Measurements from ENCODE around the gene A4GALT.

Gene A4GALT

DNA sequence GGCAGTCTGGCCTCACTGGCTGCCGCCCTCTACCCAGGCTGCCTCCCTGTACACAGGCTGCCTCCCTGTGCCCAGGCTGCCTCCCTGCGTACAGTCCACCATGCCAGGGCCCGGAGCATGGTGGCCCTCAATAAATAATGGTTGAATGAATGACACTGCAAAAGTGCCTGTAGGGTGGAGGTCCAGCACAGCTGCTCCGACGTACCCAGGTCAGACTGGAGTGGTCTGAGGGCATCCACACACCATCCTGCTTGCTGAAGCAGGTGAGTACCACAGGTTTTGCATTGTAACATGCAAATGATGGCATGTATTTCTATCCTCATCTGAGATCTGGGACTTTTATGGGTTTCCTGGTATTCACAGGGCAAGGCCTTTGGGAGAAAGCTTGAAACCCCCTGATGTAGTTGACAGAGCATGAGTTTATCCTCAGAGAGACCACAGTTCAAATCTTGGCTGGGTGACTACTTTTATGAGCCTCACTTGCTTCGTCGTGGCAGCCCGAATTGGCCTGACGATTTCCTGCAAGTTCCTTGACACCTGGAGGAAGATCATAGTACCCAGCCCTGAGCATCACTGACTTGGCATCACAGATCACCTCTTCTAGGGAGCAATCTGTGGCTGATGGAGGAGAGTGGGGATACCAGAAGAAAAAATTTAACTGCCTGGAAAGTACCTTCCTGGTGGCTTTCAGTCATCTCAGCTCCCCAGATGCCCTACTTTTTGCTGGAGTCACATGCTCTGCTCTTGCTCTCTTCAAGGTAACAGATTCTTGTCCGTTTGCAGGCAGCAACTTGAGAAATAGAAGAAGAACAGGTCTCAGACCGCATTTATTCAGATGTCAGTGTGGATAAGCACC, 55.5 kb downstream of the A4GALT start:
- no peak for DNase-seq (ENCODE audit: low spot score)

DNA sequence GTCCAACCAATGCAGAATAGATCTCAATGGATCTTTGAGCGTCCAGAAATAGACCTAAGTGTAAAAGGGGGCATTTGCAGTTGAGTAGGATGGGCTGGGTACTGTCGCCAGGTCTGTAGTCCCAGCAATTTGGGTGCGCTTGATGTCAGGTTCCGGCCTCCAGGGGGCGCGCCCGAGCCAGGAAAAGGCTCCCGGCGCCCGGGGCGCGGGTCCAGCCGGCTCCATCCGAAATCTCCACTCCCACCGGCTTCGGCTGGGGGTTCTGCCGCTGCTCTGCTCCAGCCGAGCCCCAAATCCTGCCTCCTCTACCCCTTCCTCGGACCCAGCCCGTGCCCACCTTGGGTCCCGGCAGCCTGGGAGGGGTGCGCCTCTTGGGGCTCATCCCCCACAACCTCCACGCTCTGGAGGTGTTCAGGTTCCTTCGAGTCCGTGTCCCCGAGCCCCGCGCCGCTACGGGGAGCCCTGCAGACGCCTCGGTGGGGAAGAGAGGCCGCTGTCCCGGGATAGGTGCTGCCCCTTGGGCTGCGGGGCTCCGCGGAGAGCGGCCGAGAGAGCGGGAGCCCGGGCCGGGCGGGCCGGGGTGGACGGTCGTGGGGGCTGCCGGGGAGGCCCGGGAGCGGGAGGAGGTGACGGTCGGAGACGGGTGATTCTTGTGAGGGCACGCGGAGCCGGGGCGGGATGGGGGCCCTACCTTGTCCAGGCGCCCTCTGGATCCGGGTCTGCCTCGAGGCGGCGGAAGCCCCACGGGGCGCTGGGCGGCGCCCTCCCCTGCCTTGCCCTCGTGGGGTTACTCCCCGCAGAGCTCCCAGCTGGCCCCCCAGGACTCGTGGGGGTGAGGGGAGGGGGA, 58.5 kb downstream of the A4GALT start:
- TF ChIP-seq, protein P1, sequence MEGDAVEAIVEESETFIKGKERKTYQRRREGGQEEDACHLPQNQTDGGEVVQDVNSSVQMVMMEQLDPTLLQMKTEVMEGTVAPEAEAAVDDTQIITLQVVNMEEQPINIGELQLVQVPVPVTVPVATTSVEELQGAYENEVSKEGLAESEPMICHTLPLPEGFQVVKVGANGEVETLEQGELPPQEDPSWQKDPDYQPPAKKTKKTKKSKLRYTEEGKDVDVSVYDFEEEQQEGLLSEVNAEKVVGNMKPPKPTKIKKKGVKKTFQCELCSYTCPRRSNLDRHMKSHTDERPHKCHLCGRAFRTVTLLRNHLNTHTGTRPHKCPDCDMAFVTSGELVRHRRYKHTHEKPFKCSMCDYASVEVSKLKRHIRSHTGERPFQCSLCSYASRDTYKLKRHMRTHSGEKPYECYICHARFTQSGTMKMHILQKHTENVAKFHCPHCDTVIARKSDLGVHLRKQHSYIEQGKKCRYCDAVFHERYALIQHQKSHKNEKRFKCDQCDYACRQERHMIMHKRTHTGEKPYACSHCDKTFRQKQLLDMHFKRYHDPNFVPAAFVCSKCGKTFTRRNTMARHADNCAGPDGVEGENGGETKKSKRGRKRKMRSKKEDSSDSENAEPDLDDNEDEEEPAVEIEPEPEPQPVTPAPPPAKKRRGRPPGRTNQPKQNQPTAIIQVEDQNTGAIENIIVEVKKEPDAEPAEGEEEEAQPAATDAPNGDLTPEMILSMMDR (IDR thresholded peaks at IDR 0.05; ENCODE audit: poor library complexity, severe bottlenecking) = peak; percentile 88
- ATAC-seq (ENCODE audit: low read depth) = peak; percentile 85
- no peak for DNase-seq (ENCODE audit: low spot score)
- no peaks in the 10 kb centered on the region for H3K4me1 ChIP-seq (ENCODE audit: insufficient read depth, poor library complexity, severe bottlenecking)
- no peaks in the 10 kb centered on the region for H3K27me3 ChIP-seq (ENCODE audit: insufficient read depth, poor library complexity, severe bottlenecking)
- no peaks in the 10 kb centered on the region for H3K36me3 ChIP-seq (ENCODE audit: low read depth)
- no peak overlapping the region for H3K27ac ChIP-seq (ENCODE audit: poor library complexity, severe bottlenecking)
- H3K4me3 ChIP-seq (ENCODE audit: severe bottlenecking) = peak overlapping the region; percentile 22
- peaks cover 2% of the 10 kb centered on the region for H3K9me3 ChIP-seq (ENCODE audit: severe bottlenecking)

More for the DNA sequence above, 55.5 kb downstream of the A4GALT start:
- no peak for ATAC-seq (ENCODE audit: low read depth)
- Histone ChIP-seq H3K4me3 (ENCODE audit: severe bottlenecking) (no peak overlapping the region), H3K27ac (ENCODE audit: poor library complexity, severe bottlenecking) (no peak overlapping the region), H3K27me3 (ENCODE audit: insufficient read depth, poor library complexity, severe bottlenecking) (no peaks in the 10 kb centered on the region), H3K4me1 (ENCODE audit: insufficient read depth, poor library complexity, severe bottlenecking) (no peaks in the 10 kb centered on the region), H3K9me3 (ENCODE audit: severe bottlenecking) (no peaks in the 10 kb centered on the region), H3K36me3 (ENCODE audit: low read depth) (no peaks in the 10 kb centered on the region)
- TF ChIP-seq, protein P1 (IDR thresholded peaks at IDR 0.05; ENCODE audit: poor library complexity, severe bottlenecking) = no peak

DNA sequence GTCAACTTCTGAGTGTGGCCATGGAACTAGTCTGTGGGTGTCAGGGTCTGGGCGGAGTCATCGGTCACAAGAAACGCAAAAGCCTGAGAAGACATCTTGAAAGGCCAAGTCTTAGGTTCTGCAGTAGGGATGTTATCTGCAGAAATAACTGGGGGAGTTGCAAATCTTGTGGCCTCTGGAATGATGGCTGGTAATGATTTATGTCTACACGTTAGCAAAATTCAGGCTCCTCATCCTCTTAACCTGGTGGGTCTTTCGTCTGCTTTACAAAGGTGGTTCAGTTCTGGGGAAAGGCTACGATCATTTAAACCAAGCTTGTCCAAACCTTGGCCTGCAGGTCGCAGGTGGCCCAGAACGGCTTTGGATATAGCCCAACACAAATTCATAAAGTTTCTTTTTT, 64.1 kb downstream of the A4GALT start:
- Histone ChIP-seq H3K27ac (ENCODE audit: poor library complexity, severe bottlenecking) (no peak overlapping the region), H3K4me3 (ENCODE audit: severe bottlenecking) (no peak overlapping the region), H3K36me3 (ENCODE audit: low read depth) (no peaks in the 10 kb centered on the region), H3K27me3 (ENCODE audit: insufficient read depth, poor library complexity, severe bottlenecking) (no peaks in the 10 kb centered on the region), H3K9me3 (ENCODE audit: severe bottlenecking) (peaks cover 2% of the 10 kb centered on the region), H3K4me1 (ENCODE audit: insufficient read depth, poor library complexity, severe bottlenecking) (no peaks in the 10 kb centered on the region)
- DNase-seq (ENCODE audit: low spot score) (no peak), ATAC-seq (ENCODE audit: low read depth) (no peak)
- TF ChIP-seq, protein P1 (IDR thresholded peaks at IDR 0.05; ENCODE audit: poor library complexity, severe bottlenecking) = no peak

DNA sequence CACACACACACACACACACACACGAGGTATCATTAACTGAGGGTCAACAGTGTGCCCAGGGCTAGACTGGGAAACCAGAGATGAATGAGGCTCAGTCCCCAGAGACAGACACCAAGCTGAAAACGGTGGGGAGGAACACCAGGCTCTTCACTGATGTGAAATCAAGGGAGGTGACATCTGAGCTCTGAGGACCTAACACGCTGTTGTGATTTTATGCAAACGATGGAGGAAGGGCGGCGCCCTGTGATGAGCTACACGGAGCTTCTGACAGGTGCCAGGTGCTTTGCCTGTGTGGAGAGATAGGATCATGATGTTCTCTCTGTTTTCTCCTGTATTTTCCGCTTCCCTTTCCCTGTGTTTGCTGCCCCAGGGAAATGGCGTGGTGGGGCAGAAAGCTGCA, 65.0 kb downstream of the A4GALT start:
- H3K36me3 ChIP-seq (ENCODE audit: low read depth) = no peaks in the 10 kb centered on the region
- TF ChIP-seq, protein P1 (IDR thresholded peaks at IDR 0.05; ENCODE audit: poor library complexity, severe bottlenecking) = no peak
- H3K9me3 ChIP-seq (ENCODE audit: severe bottlenecking) = peaks cover 2% of the 10 kb centered on the region
- no peak overlapping the region for H3K27ac ChIP-seq (ENCODE audit: poor library complexity, severe bottlenecking)
- no peaks in the 10 kb centered on the region for H3K27me3 ChIP-seq (ENCODE audit: insufficient read depth, poor library complexity, severe bottlenecking)
- H3K4me1 ChIP-seq (ENCODE audit: insufficient read depth, poor library complexity, severe bottlenecking) = no peaks in the 10 kb centered on the region
- ATAC-seq (ENCODE audit: low read depth) (no peak), DNase-seq (ENCODE audit: low spot score) (no peak)
- no peak overlapping the region for H3K4me3 ChIP-seq (ENCODE audit: severe bottlenecking)
